ENCODE data around the gene DNAJC16.

- no peak for TF ChIP-seq REST (IDR thresholded peaks at IDR 0.05; ENCODE audit: insufficient read depth in 1 of 2, low read depth in 2 of 2, low read length in 2 of 2)
- no peak for TF ChIP-seq SIN3A (IDR thresholded peaks at IDR 0.05; ENCODE audit: borderline replicate concordance, insufficient read depth, low read length)
- no peak for TF ChIP-seq POLR2AphosphoS5 (IDR thresholded peaks at IDR 0.05; ENCODE audit: low read depth, low read length)
- TF ChIP-seq TAF1 (IDR thresholded peaks at IDR 0.05; ENCODE audit: borderline replicate concordance, insufficient read depth, low read length), result no peak
Observed at GRCh38 chr1:15609631-15610030, 83.0 kb downstream of the DNAJC16 start.

Data from PFSK-1 (cell line).